Stimulated activated CD8-positive, alpha-beta memory T cell treated with anti-CD3 and anti-CD28 coated beads, Interleukin-2, amount 100 ng/mL, for 48 hours (primary cell): Measurements from ENCODE around the gene BLOC1S4.
"Not testable (repeated sequence)": the region's sequence is repeated elsewhere in the genome, so short reads cannot be mapped to it uniquely, and the experiment has no call there.

Experiments
- DNase-seq, 2 donors: peaks; one replicate each; pipeline ENCODE4 v3.0.0-alpha.2; 2020; ENCODE audit warnings: low read depth in 2 of 2

BLOC1S4 gene

DNA sequence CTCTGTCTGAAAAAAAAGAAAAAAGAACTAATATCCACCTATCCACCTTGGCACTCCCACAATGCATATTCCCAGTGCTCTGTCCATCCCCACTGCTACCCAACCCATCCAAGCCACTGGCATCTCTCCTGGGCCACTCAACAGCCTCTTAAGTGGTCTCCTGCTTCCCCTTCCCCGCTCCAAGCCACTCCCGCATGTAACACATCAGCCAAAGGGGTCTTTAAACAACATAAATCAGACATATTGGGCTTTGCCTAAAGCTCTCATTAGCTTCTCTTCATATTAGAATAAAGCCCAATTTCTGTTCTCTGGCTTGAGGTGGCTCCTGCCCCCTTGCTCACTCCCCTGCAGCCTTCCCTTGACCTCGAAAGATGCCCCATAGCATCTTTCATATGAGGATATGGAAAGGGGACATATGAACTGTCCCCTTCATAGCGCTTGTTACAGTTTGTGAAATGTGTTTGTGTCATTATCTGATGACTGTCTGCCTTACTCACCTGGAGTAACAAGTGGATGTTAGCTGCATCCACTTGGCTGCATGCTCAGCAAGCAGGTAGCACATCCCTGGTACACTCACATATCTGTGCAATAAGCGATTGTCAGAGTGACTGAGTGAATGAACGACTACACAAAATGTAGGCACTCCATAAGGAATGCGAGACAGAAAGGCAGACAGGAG, 3.1 kb downstream of the BLOC1S4 start:
- no peak for DNase-seq

DNA sequence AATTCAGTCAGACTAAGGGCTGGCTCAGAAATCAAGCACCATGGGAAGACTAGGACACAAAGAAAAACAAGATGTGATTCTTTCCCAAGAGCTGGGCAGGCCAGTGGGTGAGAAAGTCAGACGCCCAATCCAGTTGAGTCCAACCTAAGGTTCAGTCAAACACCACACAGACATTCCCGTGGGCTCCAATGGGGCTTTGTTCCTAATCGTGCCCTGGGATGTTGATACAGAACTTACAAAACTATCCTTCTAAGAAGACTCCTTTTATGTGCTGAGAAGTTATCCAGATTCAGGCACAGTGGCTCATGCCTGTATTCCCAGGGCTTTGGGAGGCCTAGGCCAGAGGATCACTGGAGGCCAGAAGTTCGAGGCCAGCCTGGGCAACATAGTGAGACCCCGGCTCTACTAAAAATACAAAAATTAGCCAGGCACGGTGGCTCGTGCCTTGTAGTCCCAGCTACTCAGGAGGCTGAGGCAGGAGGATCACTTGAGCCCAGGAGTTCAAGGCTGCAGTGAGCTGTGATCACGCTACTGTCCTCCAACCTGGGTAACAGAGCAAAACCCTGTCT, 3.7 kb downstream of the BLOC1S4 start:
- no peak for DNase-seq

DNA sequence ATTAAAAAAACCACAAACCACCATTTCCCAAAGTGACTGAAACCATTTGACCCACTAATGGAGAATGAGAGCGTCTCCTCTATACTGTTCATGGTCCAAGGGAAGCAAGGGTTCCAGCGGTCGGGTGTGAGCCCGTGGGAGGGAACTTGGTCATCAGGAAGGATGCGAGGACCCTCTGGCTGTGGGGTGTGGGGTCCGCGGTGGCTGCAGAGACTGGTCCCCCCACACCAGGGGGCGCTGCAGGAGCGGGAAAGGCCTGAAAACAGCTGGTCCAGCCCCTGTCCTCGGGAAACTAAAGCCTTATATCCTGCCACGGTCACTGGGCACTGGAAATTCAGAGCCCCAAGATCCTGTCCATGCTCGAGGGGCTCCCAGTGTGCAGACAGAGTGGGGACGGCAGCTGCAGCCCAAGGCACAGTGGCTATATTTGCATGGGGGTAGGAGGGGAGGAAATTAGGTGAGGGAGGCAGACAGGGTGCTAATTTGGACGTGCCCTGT, 4.3 kb downstream of the BLOC1S4 start:
- peak; percentile 76 to 82 for DNase-seq

DNA sequence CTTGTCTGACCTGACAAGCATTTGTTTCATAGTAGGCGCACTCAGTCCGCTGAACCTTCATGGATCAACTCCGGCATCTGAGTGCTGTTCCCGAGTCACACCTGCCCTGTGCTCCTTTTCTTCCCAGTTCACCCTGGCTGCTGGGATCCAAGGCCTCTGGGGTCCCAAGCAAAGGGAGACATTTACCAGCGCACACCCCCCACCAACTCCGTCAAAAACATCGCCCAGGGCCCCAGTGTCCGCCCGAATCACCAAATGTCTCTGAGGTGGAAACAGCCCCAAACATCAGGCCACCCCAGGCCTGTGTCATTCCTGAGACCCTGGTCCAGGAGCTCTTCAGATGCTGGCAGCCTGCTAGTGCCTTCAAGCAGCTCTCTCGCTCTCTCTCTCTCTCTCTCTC, 5.1 kb downstream of the BLOC1S4 start:
- no peak for DNase-seq

DNA sequence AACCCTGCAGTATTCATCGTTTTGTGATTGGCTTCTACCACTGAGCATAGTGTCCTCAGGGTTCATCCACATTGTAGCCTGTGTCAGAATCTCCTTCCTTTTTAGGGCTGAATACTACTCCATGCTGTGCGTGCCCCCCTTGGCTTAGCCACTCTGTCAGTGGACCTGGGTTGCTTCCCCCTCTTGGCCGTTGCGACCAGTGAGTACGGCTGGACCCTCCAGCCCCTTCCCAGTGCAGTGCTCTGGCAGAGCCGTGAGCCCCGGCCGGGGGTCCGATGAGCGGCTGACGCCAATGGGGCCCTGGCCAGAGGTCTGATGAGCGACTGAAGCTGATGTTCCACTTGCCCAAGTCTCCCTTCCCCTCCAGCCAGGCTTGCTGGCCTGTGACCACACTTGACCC, 6.9 kb downstream of the BLOC1S4 start:
- DNase-seq: no peak

DNA sequence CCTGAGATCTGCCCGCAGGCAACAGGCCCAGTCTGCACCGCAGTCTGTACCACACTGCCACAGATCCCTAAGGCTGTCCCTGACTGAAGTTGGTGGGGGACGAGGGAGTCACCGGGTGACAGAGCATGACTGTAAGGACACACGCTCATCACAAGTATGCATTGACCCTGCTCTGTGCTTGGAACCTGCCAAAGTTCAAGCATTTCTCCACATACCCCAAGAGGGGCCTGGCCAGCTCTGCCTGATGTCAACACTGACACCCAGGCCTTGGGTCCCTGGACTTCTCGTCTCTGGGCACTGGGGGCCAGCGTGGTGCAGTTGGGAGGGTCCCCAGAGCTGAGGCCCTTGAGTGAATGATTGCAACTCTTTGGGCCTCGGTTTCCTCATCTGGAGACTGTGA, 7.9 kb downstream of the BLOC1S4 start:
- DNase-seq: no peak

DNA sequence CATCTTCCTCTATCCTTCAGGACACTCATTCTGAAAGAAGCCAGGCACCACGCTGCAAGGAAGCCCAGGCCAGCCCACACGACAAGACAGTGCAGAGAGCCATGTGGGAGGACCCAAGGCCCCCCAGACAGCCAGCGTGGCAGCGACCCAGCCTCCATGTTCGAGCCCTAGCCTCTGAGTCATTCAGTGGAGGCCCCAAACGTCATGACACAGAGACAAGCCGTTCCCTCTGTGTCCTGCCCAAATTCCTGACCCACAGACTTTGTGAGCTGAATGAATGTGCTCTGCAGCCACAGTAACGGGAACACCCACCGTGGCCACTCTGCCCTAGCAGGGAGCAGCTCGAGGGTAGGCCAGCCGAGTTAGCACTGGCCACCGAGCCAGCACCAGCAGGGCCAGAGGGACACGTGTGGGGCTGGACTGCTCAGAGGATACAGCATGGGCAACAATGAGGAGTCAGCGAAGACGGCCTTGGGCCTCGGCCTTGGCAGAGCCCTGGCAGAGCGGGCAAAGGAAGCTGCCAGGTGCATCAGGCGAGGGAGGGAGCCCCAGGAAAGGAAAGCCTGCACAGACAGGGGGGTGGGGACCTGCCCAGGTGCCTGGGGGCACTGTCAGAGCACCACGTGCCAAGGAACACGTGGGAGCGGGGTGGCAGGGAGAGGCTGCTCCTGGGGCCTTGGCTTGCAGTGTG, 8.6 kb downstream of the BLOC1S4 start:
- DNase-seq: no peak

DNA sequence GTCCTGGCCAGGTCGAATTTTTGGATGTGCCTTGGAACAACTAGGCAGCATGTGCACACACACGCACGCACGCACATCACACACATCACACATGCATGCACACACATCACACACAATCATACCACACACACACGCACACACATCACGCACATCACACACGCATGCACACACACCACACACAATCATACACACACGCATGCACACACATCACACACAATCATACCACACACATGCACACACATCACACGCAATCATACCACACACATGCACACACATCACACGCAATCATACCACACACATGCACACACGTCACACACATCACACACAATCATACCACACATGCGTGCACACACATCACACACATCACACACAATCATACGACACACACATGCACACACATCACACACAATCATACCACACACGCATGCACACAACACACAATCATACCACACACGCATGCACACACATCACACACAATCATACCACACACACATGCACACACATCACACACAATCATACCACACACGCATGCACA, 9.5 kb downstream of the BLOC1S4 start:
- DNase-seq: not testable (repeated sequence)

DNA sequence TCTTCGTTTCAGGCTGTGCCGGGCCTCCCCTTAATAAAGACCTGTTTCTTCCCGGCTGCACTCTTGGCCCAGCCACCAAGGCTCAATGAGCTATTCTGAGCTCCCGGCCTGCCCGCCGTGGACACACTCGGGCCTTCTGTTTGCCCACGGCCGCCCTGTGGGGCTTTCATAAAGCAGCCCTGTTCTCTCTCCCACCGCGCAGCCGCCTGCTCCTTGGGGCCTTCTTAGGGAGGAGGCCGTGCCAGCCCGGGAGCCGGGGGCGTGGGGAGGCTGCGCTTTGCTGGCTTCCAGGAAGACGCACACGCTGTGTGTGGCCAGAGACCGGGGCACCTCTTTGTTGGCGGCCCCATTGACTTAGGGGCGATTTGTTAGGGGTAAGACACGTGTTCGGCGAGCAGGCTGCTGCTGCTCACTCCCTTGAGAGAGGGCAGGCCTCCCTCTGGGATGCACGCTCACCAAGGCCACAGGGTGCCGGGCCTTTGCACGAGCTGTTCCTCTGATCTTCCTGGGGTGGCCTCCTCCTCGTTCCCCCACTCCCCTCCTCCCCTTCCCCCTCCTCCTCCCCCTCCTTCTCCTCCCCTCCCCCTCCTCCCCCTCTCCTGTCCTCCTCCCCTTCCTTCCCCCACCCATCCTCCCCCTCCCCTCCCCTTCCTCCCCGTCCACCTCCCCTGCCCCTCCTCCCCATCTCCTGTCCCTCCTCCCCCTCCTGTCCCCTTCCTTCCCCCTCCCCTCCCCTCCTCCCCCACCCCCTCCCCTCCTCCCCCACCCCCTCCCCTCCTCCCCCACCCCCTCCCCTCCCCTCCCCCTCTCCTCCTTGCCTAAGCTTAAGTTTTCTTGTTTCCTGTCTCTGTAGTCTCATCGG, 11.3 kb downstream of the BLOC1S4 start:
- DNase-seq: no peak

DNA sequence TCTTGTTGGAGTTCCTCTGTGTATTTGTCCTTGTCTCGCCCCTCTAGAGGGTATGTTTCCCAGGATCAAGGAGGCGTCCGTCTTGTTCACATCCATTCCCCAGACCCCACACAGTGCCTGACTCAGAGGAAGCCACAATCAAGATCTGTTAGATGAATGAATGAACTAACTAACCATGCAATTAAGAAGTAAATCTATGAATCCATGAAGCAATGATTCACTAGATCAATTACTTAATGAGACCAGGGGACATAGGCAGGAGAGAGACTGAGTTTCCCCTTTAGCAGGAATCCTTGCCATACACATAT, 11.9 kb downstream of the BLOC1S4 start:
- no peak for DNase-seq

DNA sequence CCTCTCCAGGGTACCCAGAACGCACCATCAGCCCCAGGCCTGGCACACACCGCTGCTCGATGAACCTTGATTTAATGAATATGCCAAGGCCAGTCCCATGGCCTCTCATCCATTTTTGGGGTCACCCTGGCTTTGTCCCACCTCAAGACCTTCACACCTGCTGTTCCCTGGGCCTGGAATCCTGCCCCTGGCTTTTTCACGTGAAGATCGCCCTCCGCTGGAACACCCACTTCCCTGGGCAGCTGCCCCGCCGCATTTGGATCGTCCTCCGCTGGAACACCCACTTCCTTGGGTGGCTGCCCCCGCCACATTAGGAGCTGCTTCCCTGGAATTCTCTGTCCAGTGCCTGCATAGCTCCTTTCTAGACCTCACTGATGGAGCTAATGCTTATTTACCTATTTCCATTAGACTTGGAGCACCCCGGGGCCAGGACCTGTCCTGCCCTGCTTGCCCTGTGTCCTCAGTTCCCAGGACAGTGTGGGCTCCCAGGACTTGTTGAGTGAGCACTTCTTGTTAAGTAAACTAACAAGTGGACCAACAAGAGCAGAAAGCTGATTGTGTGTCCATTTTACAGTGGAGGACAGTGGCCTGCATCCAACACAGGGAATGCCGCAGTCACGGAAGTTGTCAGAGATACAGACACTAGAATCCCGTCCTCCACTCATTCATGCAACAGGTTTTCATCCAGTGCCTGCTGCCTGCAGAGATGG, 12.5 kb downstream of the BLOC1S4 start:
- DNase-seq: no peak

DNA sequence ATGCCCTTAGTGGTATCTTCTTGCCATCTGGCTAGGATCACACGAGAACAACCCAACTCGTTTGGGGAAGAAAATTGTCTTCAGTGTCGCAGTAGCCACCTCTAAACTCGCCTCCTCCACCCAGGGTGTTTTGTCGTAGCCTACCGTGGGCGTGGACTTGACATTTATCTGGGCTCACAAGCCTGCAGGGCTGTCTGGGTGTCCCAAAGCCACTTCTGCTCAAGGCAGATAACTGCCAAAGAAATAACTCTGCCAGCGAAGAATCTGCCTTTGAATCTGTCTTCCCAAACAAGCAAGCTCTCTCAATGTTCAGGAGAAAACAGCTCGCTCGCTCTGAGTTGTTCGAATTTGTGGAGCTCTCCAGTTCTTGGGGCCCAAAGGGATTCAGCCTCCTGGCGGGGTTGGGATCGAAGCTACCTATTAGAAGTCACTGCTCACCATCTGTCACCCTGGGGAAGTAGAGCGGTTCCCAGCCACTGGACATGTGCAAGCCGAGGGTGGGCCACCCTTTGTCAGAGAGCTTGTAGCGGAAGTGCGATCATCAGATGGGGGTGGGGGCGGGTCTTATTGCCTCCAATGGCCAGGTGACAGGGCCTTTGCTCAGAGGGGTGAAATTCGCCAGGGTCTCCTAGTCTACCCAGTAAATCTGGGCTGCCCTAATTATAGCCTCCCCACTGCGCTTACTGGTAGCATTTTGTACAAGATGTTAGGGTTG, 14.8 kb downstream of the BLOC1S4 start:
- DNase-seq: no peak

DNA sequence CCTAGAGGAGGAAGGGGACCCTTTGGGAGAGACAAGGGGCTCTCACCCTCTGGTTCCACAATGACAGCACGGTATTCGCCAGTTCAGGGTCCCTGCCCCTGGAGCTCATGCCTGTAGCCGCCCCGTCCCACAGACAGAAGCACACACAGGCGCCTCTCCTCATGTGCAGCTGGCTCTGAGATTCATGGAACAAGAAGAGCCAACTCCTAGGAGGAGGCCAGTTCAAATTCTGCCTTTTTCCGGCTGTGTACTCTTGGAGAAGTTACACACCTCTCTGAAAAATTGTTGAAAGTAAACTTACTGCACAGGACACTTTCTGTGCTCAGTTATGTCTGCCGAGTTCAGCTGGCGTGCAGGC, 15.3 kb downstream of the BLOC1S4 start:
- DNase-seq: no peak

DNA sequence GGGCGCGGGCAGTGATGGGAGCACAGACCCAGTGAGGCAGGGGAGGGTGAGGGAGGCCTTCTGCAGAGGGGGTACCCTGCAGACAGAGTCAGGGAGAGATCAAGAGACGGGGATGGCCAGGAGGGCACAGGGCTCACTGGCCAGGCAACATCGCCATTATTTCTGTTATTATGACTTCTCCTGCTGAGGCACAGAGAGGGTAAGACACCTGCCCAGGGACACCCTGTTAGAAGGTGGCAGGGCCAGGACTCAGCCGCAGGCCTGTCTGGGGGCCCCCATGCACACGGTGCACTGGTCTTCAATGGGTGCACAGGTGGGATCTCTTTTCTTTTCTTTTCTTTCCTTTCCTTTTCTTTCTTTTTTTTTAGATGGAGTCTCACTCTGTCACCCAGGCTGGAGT, 15.8 kb downstream of the BLOC1S4 start:
- DNase-seq: no peak

DNA sequence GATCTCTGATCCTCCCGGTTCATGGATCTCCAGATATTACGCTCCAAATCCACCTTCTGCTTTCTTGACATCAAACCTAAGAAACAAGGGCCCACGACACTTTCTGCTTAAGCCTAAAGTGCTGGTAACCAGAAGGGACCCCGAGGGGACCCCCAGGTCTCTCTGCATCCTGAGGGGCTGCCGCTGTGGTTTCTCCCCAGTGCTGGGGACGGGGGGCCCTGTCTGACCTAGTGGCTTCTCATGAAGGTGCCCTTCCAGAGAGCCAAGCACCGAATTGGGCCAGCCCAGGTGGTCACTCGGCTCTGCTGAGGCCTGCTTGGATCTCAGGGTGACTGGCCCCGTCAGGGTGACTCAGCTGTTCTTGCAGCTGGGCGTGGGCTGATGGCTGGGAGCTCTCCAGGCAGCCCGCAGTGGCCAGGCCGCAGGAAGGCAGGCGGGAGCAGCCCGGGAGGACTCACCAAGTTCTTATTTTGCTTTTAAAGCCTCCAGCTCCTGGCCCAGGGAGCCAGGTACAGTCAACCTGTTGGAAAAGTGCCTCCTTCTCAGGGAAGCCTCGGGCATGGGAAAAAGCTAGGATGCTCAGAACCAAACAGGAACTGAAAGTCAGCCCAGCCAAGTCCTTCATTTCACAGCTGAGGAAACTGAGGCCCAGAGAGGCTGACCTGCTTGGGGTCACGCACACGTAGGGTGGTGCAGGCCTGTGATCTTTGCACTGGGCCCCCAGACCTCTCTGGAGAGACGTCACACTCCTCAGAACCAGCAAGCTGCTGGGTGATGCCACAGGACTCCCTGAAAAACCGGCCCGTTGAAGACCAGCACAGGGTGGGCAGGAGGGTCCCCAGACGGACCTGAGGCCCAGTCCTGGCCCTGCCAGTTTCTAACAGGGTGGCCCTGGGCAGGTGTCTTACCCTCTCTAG, 16.7 kb downstream of the BLOC1S4 start:
- no peak for DNase-seq

DNA sequence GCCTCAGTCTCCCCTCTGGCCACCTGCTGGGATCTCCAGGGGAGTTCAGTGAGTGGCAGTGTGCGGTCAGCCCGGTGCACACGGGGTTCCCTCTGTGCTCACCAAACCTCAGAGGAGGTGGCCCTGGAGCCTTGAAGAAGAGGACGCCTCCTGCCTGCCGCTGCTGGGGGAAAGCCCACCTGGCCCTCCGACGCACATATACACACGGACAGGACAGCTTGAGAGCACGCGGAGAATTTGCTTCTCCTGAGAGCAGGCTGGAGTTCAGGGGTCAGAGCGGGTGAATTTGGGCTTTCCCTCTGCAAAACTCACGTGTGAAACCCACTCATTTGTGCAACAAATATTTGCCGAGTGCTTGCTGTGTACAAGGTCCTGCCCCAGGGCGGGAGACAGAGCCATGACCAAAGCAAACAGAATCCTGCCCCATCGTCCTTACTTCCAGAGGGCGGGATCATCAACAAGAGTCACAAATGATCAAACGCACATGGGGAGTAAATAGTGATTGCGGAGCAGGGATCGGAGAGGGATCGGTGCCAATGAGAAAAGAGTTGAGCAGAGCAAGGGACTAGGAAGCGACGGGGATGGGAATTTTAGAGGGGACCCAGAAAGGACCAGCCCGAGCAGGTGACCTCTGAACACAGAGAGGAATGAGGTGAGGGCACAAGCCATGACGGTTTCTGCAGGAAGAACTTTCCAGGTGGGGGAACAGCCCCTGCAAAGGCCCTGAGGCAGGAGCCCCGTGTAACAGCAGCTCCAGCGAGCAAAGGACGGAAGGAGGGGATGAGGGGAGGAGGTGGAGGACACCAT, 17.6 kb downstream of the BLOC1S4 start:
- DNase-seq: no peak

DNA sequence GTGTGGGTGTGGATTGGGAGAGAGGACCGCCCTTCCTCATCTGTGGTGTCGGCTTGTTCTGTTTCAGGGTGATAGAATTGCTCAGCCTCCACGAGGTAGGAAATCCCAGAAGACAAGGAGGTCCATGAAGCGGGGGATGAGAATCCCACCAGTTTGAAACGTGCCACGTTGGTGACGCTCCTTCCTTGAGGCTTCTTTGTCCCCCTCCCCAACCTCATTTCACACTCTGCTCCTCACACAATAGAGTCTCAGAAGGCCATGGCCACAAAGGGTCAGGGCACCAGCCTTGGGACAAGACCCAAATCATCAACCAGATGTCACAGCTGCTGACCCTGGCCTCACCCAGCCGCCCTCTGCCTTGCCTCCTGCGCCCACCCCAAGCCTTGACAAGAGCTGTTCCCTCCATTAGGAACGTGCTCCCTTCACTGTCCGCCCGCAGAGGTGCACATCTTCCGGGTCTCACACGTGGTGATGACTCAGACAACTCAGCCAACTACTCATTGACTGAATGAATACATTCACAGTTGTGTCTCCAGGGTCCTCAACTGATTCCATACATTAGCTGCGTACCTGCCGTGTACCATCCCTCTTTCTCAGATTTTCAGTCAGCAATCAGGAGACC, 18.3 kb downstream of the BLOC1S4 start:
- DNase-seq: no peak

DNA sequence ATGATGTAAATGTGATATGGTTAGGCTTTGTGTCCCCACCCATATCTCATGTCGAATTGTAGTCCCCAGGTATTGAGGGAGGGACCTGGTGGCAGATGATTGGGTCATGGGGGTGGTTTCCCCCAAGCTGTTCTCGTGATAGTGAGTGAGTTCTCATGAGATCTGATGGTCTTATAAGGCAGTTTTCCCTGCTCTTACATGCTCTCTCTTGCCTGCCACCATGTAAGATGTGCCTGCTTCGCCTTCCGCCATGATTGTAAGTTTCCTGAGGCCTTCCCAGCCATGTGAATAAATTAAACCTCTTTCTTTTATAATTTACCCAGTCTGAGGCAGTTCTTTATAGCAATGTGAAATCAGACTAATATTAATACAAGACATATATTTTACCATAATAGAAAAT, 23.9 kb downstream of the BLOC1S4 start:
- no peak for DNase-seq

DNA sequence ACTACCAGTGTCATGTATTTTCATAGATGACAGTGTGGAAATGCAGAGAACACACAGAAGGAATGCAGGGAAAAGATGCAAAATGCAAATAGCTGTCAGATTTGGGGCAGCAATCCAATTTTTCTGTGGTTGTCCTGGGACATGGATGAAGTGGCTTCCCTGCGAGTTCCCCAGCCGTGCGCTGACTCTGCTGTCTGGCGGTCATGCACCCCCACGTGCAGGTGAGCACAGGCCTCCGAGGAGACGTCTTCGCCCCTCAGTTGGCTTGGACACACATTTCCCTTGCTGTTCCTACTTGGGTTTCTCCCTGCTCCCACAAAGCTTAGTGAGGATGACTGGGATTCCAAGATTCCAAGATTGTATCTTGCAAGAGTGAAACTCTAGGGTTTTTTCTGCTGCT, 24.4 kb downstream of the BLOC1S4 start:
- DNase-seq: no peak
